OCI-LY1 (cell line): ENCODE data around the gene TM4SF18.

Experiments used
- H2AFZ ChIP-seq: fragments of 200-600 bp; sonication (generic), shearing (Covaris generic); 2 replicates; pipeline ENCODE4 v1.6.0; 2014; ENCODE audit warnings: antibody characterized with exemption, mild to moderate bottlenecking, low read length
- H3F3A ChIP-seq: fragments of 200-600 bp; sonication (generic), shearing (Covaris generic); 2 replicates; pipeline ENCODE4 v1.6.0; 2014; ENCODE audit warnings: mild to moderate bottlenecking, antibody characterized with exemption, low read length, moderate library complexity; ENCODE audit not compliant: insufficient read depth
- H3K27ac ChIP-seq: fragments of 200-600 bp; sonication (generic); 2 replicates; pipeline ENCODE4 v1.5.1; 2014; ENCODE audit warnings: low read length, mixed run types, mild to moderate bottlenecking, low read depth; ENCODE audit not compliant: poor library complexity, severe bottlenecking
- H3K27me3 ChIP-seq: fragments of 200-600 bp; sonication (generic); 2 replicates; pipeline ENCODE4 v1.6.0; 2014; ENCODE audit warnings: antibody characterized with exemption, mild to moderate bottlenecking, low read length, moderate library complexity; ENCODE audit not compliant: insufficient read depth
- H3K36me3 ChIP-seq: fragments of 200-600 bp; sonication (generic); 2 replicates; pipeline ENCODE4 v1.6.1; 2014; ENCODE audit warnings: mild to moderate bottlenecking, antibody characterized with exemption, low read length, moderate library complexity, mixed read lengths; ENCODE audit not compliant: insufficient read depth
- H3K4me1 ChIP-seq: fragments of 200-600 bp; sonication (generic); 2 replicates; pipeline ENCODE4 v1.5.1; 2014; ENCODE audit warnings: mild to moderate bottlenecking, low read length, moderate library complexity; ENCODE audit not compliant: insufficient read depth, severe bottlenecking
- H3K4me2 ChIP-seq: fragments of 200-600 bp; sonication (generic), shearing (Covaris generic); 2 replicates; pipeline ENCODE4 v1.6.1; 2014; ENCODE audit warnings: low read length
- H3K4me3 ChIP-seq: fragments of 200-600 bp; sonication (generic); 2 replicates; pipeline ENCODE4 v1.5.1; 2014; ENCODE audit warnings: low read length, low read depth, mild to moderate bottlenecking, mixed read lengths; ENCODE audit not compliant: poor library complexity, severe bottlenecking
- H3K79me2 ChIP-seq: fragments of 200-600 bp; shearing (Covaris generic); 2 replicates; pipeline ENCODE4 v1.6.1; 2016; ENCODE audit warnings: mixed run types, low read length, mixed read lengths; ENCODE audit not compliant: insufficient read depth
- H3K9ac ChIP-seq: fragments of 200-600 bp; sonication (generic), shearing (Covaris generic); 2 replicates; pipeline ENCODE4 v1.6.1; 2014; ENCODE audit warnings: mild to moderate bottlenecking, low read length, mixed read lengths
- H3K9me2 ChIP-seq: fragments of 200-600 bp; sonication (generic), shearing (Covaris generic); 2 replicates; pipeline ENCODE4 v1.6.1; 2014; ENCODE audit warnings: low read depth, mild to moderate bottlenecking, low read length, mixed read lengths
- H3K9me3 ChIP-seq: fragments of 200-600 bp; shearing (Covaris generic); 2 replicates; pipeline ENCODE4 v1.6.1; 2014; ENCODE audit warnings: low read length, mixed read lengths
- H4K20me1 ChIP-seq: fragments of 200-600 bp; sonication (generic), shearing (Covaris generic); 2 replicates; pipeline ENCODE4 v1.6.0; 2016; ENCODE audit warnings: mild to moderate bottlenecking, low read length; ENCODE audit not compliant: insufficient read depth
- CTCF ChIP-seq: fragments of 200-600 bp; sonication (generic), shearing (Covaris generic); IDR thresholded peaks from 2 replicates; pipeline ENCODE4 v1.5.1; 2017; ENCODE audit warnings: mild to moderate bottlenecking, antibody characterized with exemption, low read length, moderate library complexity, mixed read lengths
- EZH2 ChIP-seq: fragments of 200-600 bp; sonication (generic), shearing (Covaris generic); IDR thresholded peaks from 2 replicates; pipeline ENCODE4 v1.8.0; 2017; ENCODE audit warnings: borderline replicate concordance, mixed run types, mild to moderate bottlenecking, antibody characterized with exemption, low read length, moderate library complexity, mixed read lengths

Gene TM4SF18

GRCh38 chr3:149277331-149277813 is 56.1 kb downstream of the TM4SF18 start:
- peaks cover 13% of the 10 kb centered on the region for H3K4me1 ChIP-seq
- TF ChIP-seq EZH2 (no peak), CTCF (no peak)
- H3K4me3 ChIP-seq = no peak overlapping the region
- no peaks in the 10 kb centered on the region for H3K9me3 ChIP-seq
- H3K9me2 ChIP-seq = no peaks in the 10 kb centered on the region
- H2AFZ ChIP-seq = peak overlapping the region; percentile 81; the same call in 1 of the 2 replicates
- no peaks in the 10 kb centered on the region for H3K27me3 ChIP-seq
- H3F3A ChIP-seq = no peaks in the 10 kb centered on the region
- no peaks in the 10 kb centered on the region for H3K36me3 ChIP-seq
- H3K4me2 ChIP-seq = peak overlapping the region; percentile 59
- no peak overlapping the region for H3K9ac ChIP-seq
- no peaks in the 10 kb centered on the region for H4K20me1 ChIP-seq
- H3K27ac ChIP-seq = no peak overlapping the region
- no peaks in the 10 kb centered on the region for H3K79me2 ChIP-seq

GRCh38 chr3:149276619-149277018 is 56.8 kb downstream of the TM4SF18 start:
- Histone ChIP-seq H3K9me2 (no peaks in the 10 kb centered on the region), H4K20me1 (no peaks in the 10 kb centered on the region), H3K4me3 (no peak overlapping the region), H3K36me3 (no peaks in the 10 kb centered on the region), H3K9ac (no peak overlapping the region), H3K27ac (no peak overlapping the region), H2AFZ (no peak overlapping the region), H3K4me2 (no peak overlapping the region), H3K9me3 (no peaks in the 10 kb centered on the region), H3K79me2 (no peaks in the 10 kb centered on the region), H3K27me3 (no peaks in the 10 kb centered on the region), H3F3A (no peaks in the 10 kb centered on the region), H3K4me1 (peaks cover 13% of the 10 kb centered on the region)
- TF ChIP-seq EZH2 (no peak), CTCF (no peak)

DNA sequence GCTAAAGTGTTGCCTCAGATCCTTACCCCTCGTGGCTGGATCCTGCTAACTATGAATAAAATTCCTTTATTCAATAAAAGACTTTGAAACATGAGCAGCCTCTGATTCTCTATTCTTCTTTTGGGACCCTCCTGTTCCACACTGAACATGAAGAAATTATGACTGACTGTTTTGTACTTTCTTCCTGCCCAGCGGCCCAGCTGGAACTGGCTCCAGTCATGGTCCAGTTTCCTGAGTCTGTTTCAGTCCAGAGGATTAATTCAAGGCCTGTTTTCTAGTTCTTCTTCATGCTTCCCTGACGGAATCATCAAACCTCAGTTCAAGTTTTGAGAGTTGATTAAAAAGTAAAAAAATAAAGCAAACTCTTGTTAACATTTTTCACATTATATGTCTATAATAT is 59.2 kb downstream of the TM4SF18 start:
- no peaks in the 10 kb centered on the region for H3K79me2 ChIP-seq
- H3K4me2 ChIP-seq = no peak overlapping the region
- H3K27ac ChIP-seq = no peak overlapping the region
- H3K36me3 ChIP-seq = no peaks in the 10 kb centered on the region
- H3K9me3 ChIP-seq = no peaks in the 10 kb centered on the region
- H3K4me1 ChIP-seq = peaks cover 13% of the 10 kb centered on the region
- H3F3A ChIP-seq = no peaks in the 10 kb centered on the region
- H3K4me3 ChIP-seq = no peak overlapping the region
- H2AFZ ChIP-seq = no peak overlapping the region
- no peak overlapping the region for H3K9ac ChIP-seq
- TF ChIP-seq EZH2 = no peak
- no peak for TF ChIP-seq CTCF
- H4K20me1 ChIP-seq = no peaks in the 10 kb centered on the region
- H3K27me3 ChIP-seq = no peaks in the 10 kb centered on the region
- no peaks in the 10 kb centered on the region for H3K9me2 ChIP-seq
